Ovary (tissue), 9 donors: Measurements from ENCODE around the gene FRMPD2. TPM values are rescaled to one million over a fixed set of nuclear protein-coding genes. Genes with fewer than 3 reads are reported as not detected.

Experiments used
- DNase-seq, 5 donors: peaks; one replicate each; pipeline ENCODE4 v3.0.0-alpha.2; 2019 to 2020
- H3K27ac ChIP-seq, 2 donors: fragments of 200-600 bp; one replicate each; pipeline versions ENCODE4 v1.5.1 to v1.8.0; 2019 to 2022
- H3K27me3 ChIP-seq: fragments of 200-600 bp; one replicate; pipeline ENCODE4 v1.8.0; 2022
- H3K36me3 ChIP-seq: fragments of 200-600 bp; sonication (generic); one replicate; pipeline ENCODE4 v1.5.1; 2019
- H3K4me1 ChIP-seq: one replicate; pipeline ENCODE4 v1.8.1; 2013; ENCODE audit warnings: mild to moderate bottlenecking, moderate library complexity; ENCODE audit not compliant: insufficient read depth
- H3K4me3 ChIP-seq: fragments of 200-600 bp; sonication (generic); one replicate; pipeline ENCODE4 v1.5.1; 2017
- H3K9me3 ChIP-seq, 2 donors: fragments of 200-600 bp in 1 of 2; sonication (generic) in 1 of 2; one replicate each; pipeline versions ENCODE4 v1.5.1 to v1.8.1; 2013 to 2019; ENCODE audit warnings: mild to moderate bottlenecking in 1 of 2, moderate library complexity in 1 of 2
- CTCF ChIP-seq, 3 donors: fragments of 450-650 bp in 2 of 3; fragments of 200-600 bp in 1 of 3; IDR thresholded peaks; one replicate each; pipeline versions ENCODE4 v1.5.1 to v1.8.0; 2016 to 2022; ENCODE audit warnings: antibody characterized with exemption in 3 of 3, mild to moderate bottlenecking in 1 of 3
- EP300 ChIP-seq: sonication (generic); formaldehyde crosslinking; IDR thresholded peaks from one replicate; pipeline ENCODE4 v1.6.1; 2017; ENCODE audit warnings: antibody characterized with exemption
- POLR2A ChIP-seq: fragments of 450-650 bp; IDR thresholded peaks from one replicate; pipeline ENCODE4 v1.6.1; 2017; ENCODE audit warnings: antibody characterized with exemption, mild to moderate bottlenecking, moderate library complexity
- WGBS, 3 donors: extraction: QIAGEN DNeasy Blood & Tissue Kit in 1 of 3; methylation state at CpG; one replicate each; pipeline versions ENCODE4 v1.1.5 to v1.1.7; 2013 to 2017; 5-methylcytosine and 5-hydroxymethylcytosine counted together
- intact Hi-C, 4 donors: fragments of 100-400 bp; cut with DNase I; formaldehyde crosslinking; loops; one replicate each; pipeline versions ENCODE4 v1.11.0 to v1.15.1; 2022 to 2023
- polyA plus RNA-seq, 2 donors: library from polyadenylated mRNA; stranded (reverse); fragments of 200-250 nt in 1 of 2; fragments of 350-450 nt in 1 of 2; fragmentation: Illumina TruSeq in 1 of 2; extraction: RNeasy Lipid Tissue Mini Kit (QIAGEN cat#74804) in 1 of 2; gene quantifications; one replicate each; pipeline ENCODE4 v1.2.3, GENCODE V29; 2013 to 2014
- total RNA-seq, 7 donors: library from RNA; depleted of rRNA in 2 of 7; stranded (reverse); fragments of >200 nt in 2 of 7; fragmentation: NEBNext Ultra II Directional in 3 of 7; extraction: Animal tissue kit (Norgen Biotek cat#: 25700) in 3 of 7; gene quantifications; one replicate each; pipeline versions ENCODE4 v1.1.0 to v1.2.4, GENCODE V29; 2016 to 2023
- donor health status: DM: no; HTN: no; CAD: no; lungs with moderate emphysema.
- donor health status: DM: no; HTN: no; CAD: no.
- donor health status: Bipolar disorder and iron deficiency.
- donor health status: DM: yes; HTN: yes; CAD: no.
- donor health status: DM: no; HTN: no; CAD: no.
- donor health status: DM: yes; HTN: yes; CAD: no.

FRMPD2 gene
- total and polyA plus RNA-seq, 9 donors, result 0.15 to 11.8 (median 0.69) TPM; not detected in 3

- Histone ChIP-seq H3K4me3 (no peak overlapping the region), H3K27me3 (no peaks in the 10 kb centered on the region), H3K4me1 (no peaks in the 10 kb centered on the region), H3K36me3 (no peaks in the 10 kb centered on the region), H3K27ac (no peak overlapping the region), H3K9me3 (no peaks in the 10 kb centered on the region)
- intact Hi-C loops, result no loop called here
- TF ChIP-seq POLR2A (no peak), CTCF (IDR thresholded peaks at IDR 0.05) (no peak), EP300 (no peak)
- DNase-seq, result no peak
- 79 to 95% (median 88%) methylated on average over 2 of the region's 2 CpGs for WGBS, 3 donors
Measured at GRCh38 chr10:48233559-48234005, 40.9 kb downstream of the FRMPD2 start.

- WGBS, 3 donors, result 94 to 95% (median 95%) methylated on average over 3 of the region's 3 CpGs
- Histone ChIP-seq H3K27ac (no peak overlapping the region), H3K9me3 (no peaks in the 10 kb centered on the region), H3K4me3 (no peak overlapping the region), H3K36me3 (no peaks in the 10 kb centered on the region), H3K27me3 (no peaks in the 10 kb centered on the region), H3K4me1 (no peaks in the 10 kb centered on the region)
- intact Hi-C loops, result no loop called here
- no peak for DNase-seq
- TF ChIP-seq CTCF (IDR thresholded peaks at IDR 0.05) (no peak), POLR2A (no peak), EP300 (no peak)
Measured at GRCh38 chr10:48232717-48233447, 41.6 kb downstream of the FRMPD2 start.

DNA sequence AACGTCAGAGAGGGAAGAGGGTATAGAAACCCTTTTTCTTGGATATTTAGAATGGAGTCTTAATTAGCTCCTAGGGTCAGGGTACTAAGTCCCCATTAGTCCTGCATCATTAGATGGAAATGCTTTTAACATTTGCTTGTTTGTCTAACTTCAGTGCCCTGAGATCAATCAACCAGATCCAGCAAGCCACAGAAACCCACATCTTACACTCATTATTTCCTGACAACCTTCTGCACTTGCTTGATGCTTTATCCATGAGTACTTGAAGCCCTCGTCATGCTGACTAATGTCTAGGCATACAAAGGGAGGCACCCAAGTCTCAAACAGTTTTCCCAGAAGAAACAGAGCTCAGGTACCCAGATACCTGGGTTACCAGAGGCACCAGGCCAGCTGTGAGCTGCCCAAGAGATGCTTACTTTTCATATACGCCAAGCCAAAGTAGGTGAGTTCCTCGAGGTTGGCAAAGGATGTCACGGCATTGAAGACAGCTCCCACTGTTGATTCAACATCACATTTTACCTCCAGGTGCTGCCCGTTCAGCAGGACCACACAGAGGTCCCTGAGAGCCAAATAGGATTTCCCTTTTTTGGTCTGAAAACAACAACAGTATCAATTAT lies 42.7 kb downstream of the FRMPD2 start:
- Histone ChIP-seq H3K4me1 (no peaks in the 10 kb centered on the region), H3K27ac (no peak overlapping the region), H3K4me3 (no peak overlapping the region), H3K9me3 (no peaks in the 10 kb centered on the region), H3K36me3 (no peaks in the 10 kb centered on the region), H3K27me3 (no peaks in the 10 kb centered on the region)
- intact Hi-C loops, result no loop called here
- 80 to 83% (median 81%) methylated on average over 6 of the region's 6 CpGs for WGBS, 3 donors
- DNase-seq, result no peak
- TF ChIP-seq CTCF (IDR thresholded peaks at IDR 0.05), result no peak
- TF ChIP-seq EP300, result no peak
- TF ChIP-seq POLR2A, result no peak

DNA sequence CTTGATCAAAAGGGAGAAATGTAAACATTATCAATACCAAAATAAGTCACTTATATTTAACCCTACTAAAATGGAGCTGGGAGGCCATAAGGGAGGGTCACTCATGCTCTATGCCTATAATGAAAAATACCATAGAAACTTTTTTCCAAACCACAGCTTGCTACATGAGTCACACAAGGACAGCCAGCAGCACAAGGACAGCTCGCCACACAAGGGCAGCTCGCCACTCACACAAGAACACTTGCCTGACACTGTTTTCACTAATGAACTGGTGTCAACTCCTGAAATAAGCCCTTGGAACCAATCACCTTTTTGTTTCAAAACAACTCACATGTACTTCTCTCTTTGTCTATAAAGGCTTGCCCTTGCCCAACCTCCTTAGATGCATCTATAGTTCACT lies 43.3 kb downstream of the FRMPD2 start:
- H3K4me3 ChIP-seq, result no peak overlapping the region
- H3K9me3 ChIP-seq, result no peaks in the 10 kb centered on the region
- no peaks in the 10 kb centered on the region for H3K27me3 ChIP-seq
- WGBS, 3 donors, result 93 to 97% (median 95%) methylated on average over 2 of the region's 2 CpGs
- TF ChIP-seq EP300 (no peak), CTCF (IDR thresholded peaks at IDR 0.05) (no peak), POLR2A (no peak)
- DNase-seq, result no peak
- no peak overlapping the region for H3K27ac ChIP-seq
- no peaks in the 10 kb centered on the region for H3K36me3 ChIP-seq
- H3K4me1 ChIP-seq, result no peaks in the 10 kb centered on the region
- intact Hi-C loops, result no loop called here
